IPS-NIHi11 (cell line): ENCODE data around the gene CEACAM16.

Experiments
- DNase-seq: peaks from one replicate; pipeline ENCODE4 v3.0.0; 2012; ENCODE audit warnings: mixed read lengths, low spot score

The CEACAM16 gene

DNA sequence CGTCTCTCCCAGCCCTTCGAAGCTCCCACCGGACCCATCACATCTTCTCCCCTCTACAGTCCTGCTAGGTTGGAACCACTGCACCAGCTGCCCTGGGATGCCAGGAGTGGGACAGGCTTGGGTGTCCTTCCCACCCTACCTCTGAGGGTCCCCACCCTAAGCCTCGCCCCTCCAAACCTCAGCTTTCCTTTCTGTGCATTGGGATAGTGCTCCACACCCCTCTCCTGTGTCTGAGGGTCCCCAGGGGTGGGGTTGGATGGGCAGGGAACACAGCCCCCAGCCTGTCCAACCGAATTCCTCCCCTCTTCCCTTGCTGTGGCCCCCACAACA is 47.6 kb downstream of the CEACAM16 start:
- no peak for DNase-seq

DNA sequence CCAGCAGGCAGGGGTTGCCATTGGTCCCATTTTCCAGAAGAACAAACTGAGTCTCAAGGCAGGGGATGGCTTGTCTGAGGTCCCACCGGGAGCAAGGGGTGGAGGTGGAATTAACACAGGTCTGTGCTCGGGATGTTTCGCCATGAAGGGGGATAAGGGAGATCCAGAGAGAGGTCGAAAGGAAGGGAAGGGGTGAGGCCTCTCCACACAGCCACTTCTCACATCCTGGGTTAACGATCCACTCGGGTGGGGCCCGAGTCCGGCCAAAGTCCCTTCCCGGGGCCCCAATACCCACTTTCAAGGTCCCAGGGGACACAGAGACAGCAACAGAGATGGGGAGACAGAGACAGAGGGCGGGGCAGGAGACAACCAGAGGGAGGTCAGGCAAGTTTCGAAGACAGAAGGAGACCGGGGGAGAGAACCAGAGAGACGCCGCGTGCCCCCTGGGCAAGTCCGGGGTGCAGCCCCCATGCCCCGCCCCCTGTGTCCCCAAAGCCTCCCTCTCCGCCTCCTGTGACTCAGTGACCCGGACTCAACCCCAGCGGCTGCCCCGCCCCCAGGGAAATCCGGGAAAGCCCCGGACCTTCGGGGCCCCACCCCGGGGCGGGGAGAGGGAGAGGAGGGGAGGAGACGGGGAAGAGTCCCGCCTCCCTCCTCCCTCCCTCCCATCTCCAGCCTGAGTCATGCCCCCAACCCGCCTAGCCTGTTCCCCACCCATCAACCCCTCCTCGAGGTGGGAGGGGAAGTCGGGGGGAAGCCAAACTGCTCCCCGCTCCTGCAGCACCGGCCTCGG is 48.2 kb downstream of the CEACAM16 start:
- DNase-seq: peak; percentile 97

DNA sequence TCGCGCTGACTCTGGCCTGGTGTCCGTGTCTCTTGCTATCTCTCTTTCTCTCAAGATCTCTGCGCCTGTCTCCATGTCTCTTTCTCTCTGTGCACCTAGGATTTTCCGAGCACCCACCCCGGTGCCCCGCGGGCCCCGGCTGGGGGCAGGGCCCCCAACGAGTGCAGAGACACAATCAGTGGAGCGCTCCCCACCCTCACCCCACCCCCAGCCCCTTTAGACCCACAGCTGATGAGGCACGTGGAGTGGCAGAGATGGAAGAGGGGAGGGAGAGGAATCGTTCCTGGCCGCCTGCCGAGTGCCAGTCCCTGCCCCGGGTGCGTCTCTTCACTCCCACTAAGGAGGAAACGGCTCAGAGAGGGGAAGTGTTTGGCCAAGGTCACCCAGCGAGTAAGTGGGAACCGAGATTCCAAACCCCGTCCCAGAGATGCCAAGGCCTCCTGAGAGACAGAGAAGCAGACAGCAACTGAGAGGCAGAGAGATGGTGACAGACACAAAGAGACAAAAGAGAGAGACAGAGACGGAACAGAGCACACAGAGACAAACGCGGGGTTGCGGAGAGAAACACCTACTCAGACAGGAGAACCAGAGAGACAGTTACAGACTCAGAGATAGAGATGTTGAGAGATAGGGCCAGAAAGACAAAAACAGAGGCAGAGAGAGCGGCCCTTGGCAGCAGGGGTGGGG is 48.9 kb downstream of the CEACAM16 start:
- DNase-seq: no peak

DNA sequence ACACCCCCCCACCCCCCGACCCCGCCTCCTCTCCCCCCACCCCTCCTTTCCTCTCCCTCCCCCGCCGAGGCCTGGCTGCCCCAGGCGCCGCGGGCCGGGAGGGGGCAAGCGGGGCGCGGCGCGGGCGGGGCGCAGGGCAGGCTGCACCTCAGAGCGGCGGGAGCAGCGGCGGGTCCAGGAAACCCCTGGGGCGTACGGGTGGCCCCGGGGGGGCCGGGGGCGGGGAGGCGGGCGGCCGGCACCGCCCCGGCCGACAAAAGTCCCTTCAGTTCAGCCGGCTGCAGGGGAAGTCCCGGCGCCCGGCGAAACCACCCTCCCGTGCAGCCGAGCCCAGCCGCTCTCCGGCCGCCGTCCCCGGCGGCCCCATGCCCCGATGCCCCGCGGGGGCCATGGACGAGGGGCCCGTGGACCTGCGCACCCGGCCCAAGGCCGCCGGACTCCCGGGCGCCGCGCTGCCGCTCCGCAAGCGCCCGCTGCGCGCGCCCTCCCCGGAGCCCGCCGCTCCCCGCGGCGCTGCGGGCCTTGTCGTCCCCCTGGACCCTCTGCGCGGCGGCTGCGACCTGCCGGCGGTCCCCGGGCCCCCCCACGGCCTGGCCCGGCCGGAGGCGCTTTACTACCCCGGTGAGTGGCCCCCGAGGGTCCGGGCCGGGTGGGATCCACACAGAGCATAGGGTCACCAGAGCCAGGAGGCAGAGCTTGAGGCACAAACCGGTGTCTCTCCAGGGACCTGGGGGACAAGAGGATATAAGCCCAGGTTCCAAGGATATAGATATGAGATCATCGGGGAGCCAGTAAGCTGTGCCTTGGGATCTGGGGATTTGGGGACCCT is 49.7 kb downstream of the CEACAM16 start, which contains the start of gene BCL3:
Gene BCL3, plus strand, starts transcription at position 283 of the 829 bp plus-strand sequence. Its CDS starts 83 bp downstream, at position 366.
- peak; percentile 62 for DNase-seq

DNA sequence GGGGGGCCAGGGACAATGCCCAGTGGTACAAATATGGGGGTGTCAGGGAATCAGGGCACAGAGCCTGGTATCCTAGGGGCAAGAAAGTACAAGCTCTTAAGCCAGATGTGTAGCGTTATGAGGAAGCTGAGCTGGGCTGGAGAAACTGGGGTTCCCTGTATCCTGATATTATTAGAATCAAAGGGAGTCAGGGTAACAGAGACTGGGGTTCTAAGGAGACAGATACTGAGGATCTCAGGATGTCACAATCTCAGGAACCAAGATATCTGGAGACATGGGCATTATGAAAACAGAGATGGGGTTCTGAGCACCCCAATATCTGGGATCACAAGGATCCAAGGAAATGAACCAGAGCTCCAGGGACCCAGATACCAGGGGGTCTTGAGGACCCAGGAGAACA is 50.3 kb downstream of the CEACAM16 start:
- no peak for DNase-seq

DNA sequence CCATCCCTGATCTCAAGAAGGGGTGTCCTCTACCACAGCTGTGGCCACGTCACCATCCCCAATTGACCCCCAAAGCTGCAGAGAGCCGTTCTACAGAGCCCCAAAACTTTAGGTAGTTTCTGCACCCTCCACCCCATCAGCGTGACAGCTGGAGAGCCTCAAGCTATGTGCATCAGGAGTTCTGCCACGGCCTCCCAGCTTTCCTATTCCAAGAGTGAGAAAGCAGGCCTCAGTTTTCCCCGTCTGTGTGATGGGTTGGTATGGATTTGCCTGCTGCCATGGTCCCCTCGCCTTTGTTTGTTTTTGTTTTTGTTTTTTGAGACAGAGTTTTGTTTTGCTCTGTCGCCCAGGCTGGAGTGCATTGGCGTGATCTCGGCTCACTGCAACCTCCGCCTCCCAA is 51.0 kb downstream of the CEACAM16 start:
- no peak for DNase-seq

DNA sequence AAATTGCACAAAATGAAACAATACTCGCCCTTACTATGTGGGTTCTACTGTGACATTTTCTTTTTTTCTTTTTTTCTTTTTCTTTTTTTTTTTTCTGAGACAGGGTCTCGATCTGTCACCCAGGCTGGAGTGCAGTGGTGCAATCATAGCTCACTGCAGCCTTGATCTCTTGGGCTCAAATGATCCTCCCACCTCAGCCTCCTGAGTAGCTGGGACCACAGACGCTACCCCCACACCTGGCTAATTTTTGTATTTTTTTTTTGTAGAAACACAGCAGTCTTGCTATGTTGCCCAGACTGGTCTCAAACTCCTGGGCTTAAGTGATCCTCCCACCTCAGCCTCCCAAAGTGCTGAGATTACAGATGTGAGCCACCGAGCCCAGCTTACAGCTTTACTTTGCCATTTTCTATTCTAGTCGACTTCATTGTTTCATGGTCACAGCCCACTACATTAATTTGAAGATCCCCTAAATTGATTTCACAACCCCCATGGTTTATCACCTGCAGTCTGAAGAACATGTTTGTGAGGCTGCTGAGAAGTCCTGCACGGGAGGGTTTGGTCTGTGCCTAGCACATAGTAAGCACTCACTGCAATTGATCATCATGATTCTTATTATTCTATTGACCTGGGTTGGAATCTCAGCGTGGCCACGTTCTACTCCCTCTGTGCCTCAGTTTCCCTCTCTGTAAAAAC is 53.3 kb downstream of the CEACAM16 start:
- no peak for DNase-seq

DNA sequence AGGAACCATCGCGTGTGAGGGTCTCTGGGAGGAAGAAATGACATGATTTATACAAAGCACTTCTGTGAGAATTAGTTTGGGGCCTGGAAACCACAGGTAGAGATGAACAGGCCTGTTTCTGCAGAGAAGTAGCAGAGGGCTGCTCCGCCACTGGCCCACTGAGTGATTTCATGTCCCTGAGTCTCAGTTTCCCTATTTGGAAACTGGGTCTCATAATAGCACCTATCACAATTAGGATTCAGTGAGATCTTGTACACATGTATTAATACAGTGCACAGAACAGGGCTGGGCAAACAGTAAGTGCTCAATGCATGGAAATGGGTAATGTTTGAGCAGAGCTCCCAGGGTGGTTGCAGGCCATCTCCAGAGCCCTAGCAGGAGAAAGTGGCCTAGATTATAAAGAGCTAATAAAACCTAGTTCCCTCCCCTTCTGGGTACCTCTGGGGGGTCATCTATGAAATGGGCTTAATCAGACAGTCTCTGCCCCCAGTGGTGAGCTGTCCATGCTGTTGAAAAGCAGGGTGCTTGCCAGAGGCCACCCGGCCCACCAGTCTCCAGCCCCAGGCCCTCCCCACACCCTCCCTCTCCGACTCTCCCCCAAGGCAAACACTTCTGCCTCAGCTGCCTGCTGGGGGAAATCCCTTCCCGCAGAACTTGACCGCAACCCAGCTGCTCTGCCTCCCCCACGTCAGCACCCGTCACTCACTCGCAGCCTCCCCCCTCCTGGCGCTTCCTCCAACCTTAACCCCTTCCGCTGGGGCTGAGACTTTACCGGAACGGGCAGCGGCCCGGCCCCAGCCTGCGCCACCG is 54.1 kb downstream of the CEACAM16 start:
- DNase-seq: peak; percentile 81

DNA sequence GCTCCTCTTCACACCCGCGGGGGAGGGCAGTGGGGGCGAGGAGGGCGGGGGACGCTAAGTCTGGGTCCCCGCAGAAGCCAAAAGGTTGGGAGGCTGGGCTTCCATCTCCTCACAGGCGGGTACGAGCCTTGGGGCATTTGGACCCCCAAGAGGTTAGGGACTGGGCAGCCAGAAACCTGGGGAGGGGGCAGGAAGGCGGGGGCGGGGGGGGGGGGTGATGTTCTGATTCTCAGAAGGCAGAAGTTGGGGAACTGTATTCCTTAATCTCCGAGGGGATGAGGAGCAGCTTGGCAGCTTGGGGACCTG is 54.6 kb downstream of the CEACAM16 start:
- no peak for DNase-seq

DNA sequence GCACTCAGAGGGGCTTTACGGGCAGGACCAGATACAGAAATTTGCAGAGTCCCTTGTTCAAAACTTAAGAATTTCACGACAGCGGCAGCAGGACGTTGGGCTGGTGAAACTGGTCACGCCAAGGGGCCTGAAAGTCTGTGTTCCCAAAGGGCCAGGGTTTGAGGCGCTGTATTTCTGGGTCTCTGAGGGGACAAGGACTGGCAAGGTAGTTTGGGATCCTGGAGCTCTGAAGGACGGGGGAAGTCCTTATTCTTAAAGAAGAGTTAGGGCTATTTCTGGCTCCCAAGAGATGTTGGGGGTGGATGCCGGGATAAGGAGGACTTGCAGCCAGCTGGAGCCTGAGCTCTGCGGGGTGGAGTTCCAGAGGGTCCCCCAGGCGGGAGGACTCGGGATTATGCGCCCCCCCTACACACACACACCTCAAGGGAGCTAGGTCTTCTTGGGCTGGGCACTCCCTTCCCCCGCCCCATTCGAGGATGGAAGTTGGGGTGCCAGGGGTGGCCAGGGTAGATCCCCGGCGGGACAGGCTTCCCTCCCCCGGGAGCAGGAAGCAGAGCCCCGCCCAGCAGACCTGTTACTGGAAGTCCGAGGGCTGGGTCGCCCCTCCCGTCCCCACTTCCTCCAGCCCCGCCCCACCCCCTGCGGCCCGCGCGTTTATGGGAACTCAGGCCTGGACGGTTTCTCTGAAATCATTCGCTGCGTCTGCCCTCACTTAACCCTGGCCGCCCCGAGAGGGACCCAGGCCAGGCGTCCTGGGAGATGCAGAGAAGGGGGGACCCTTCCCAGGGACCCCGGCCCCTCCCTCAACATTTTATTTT is 55.2 kb downstream of the CEACAM16 start:
- DNase-seq: peak; percentile 79

DNA sequence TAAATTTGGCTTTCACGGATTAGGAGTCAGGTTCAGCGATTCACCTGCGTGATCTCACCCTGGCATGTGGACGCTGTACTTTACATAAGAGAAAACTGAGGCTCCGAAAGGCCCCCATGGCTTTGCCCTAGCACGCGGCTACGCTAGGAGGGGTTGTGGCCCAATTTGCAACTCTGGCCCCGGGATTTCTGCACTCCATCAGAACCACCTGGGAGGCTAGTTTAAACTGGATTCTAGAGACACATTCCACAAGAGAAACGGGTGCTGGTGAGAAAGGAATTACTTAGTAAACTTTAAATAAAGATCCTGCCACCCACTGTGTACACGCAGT is 55.8 kb downstream of the CEACAM16 start:
- DNase-seq: no peak

DNA sequence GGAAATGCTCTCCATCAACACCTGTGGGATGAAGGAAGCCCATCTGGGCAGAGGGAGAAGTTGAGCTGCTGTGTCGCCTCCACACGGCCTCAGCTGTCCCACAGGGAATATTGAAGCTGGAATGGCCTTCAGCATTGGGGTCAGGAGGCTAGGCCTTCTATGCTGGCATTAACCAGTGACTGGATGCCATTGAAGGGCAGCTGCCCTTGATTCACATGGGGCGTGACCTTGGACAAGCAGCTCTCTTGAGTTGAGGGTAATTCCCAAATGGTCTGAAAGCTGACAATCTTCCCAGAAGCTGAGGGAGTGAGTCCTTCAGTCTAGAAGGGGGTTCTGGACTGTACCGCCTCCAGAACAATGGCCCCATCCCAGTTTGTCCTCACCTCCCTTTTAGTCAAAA is 56.3 kb downstream of the CEACAM16 start:
- no peak for DNase-seq

DNA sequence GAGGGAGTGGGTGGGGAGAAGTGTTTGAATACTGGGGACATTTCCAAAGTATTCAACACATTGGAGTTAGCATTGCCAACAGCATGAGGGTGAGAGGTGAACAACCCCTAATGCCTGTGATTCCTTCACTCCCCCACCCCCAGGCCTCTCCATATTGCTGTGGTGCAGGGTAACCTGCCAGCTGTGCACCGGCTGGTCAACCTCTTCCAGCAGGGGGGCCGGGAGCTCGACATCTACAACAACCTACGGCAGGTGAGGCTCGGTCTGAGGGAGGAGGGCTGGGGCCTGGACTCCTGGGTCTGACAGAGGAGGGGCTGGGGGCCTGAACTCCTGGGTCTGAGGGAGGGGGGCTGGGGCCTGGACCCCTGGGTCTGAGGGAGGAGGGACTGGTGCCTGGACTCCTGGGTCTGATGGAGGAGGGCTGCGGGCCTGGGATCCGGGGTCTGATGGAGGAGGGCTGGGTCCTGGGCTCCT is 57.2 kb downstream of the CEACAM16 start:
- no peak for DNase-seq

DNA sequence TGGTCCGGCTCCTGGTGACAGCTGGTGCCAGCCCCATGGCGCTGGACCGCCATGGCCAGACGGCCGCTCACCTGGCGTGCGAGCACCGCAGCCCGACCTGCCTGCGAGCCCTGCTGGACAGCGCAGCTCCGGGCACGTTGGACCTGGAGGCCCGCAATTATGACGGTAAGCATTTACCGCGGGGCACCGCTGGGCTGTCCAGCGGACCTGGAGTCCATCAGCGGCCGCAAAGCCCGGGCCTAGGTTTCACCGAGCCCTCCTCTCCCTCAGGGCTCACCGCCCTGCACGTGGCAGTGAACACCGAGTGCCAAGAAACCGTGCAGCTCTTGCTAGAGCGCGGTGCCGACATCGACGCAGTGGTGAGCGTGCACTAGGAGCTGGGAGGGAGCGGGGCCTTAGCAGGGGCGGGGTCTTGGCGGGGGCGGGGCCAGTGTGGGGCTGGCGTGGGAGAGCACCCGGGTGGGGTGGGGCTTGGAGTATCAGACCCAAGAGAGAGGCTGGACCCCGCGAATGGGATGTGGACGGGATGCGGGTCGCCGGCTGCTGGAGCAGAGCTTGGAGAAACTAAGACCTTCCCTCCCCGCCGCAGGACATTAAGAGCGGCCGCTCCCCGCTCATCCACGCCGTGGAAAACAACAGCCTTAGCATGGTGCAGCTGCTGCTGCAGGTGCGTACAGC is 58.2 kb downstream of the CEACAM16 start:
- DNase-seq: peak; percentile 52

DNA sequence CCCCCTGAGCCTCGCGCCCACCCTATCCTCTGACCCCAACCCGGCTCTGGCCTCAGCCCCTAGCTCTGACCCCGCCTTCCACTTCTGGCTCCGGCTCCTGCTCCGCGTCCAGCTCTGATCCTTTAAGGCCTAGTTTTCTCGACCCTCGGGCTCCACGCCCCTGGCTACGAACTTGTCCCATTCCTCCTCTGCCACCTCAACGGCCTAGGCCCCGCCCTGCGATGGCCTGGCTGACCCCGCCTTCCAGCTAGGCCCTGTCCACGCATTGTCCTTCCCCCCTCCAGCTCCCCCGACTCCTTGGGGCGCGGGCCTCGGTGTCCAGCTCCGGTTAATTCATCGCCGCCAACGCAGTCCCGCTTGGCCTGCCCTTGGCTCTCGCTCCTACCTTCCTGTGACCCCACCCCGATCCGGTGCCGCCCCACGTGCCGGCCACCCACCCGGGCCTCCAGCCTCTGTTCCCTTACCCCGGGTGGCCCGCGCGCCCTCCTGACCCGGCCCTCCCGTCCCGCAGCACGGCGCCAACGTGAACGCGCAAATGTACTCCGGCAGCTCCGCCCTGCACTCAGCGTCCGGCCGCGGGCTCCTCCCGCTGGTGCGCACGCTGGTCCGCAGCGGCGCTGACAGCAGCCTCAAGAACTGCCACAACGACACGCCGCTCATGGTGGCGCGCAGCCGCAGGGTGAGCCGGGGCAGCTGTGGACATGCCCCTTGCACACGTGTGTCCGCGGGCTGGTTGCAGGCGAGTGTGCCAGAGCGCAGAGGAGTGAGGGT is 59.0 kb downstream of the CEACAM16 start:
- peak; percentile 78 for DNase-seq

DNA sequence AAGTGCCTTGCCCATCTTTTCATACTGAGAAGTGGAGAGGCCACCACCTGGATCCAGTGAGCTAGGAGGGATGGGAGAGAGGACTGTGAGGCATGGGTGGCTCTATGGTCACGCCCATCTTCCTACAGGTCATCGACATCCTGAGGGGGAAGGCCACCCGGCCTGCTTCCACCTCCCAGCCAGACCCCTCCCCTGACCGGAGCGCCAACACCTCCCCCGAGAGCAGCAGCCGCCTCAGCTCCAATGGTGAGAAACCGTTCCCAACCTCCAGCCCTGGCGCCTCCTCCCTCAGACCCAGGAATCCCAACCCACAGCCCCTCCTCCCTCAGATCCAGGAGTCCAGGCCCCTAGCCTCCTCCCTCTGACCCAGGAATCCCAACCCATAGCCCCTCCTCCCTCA is 59.6 kb downstream of the CEACAM16 start:
- peak; percentile 46 for DNase-seq

DNA sequence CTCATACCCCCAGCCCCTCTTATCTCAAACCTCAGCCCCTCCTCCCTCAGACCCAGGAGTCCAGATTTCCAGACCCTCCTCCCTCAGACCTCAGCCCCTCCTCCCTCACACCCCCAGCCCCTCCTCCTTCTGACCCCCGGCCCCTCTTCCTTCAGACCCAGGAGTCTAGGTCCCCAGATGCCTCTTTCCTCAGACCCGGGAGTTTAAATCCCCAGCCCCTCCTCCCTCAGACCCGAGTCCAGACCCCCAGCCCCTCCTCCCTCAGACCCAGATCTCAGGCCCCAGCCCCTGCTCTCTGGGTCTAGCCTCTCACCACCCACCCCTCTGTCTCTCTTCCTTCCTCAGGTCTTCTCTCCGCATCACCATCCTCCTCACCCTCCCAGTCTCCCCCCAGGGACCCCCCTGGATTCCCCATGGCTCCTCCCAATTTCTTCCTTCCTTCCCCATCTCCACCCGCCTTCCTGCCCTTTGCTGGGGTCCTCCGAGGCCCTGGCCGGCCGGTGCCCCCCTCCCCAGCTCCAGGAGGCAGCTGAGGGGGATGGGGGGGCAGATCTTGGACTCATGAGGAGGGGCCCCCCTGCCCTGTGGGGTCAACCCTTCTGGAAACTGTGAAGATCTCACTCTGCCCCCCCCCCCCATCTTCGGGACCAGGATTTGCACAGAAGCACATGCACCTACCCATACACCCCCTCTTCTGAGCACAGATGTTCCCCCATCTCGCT is 60.3 kb downstream of the CEACAM16 start:
- no peak for DNase-seq
